AG10803 (cell line): ENCODE results near the gene C19orf73.

Experiments used
- DNase-seq: peaks from one replicate; pipeline ENCODE4 v3.0.0; 2010; ENCODE audit warnings: low read depth
- H3K4me3 ChIP-seq: 2 replicates; pipeline ENCODE4 v1.5.1; 2011; ENCODE audit warnings: mild to moderate bottlenecking, low read length, control low read depth
- TF ChIP-seq, protein P1 (sequence below): conservative IDR thresholded peaks from 2 replicates; pipeline ENCODE4 v1.5.1; 2011; ENCODE audit warnings: mild to moderate bottlenecking, low read length, control low read depth, inconsistent platforms

The C19orf73 gene

DNA sequence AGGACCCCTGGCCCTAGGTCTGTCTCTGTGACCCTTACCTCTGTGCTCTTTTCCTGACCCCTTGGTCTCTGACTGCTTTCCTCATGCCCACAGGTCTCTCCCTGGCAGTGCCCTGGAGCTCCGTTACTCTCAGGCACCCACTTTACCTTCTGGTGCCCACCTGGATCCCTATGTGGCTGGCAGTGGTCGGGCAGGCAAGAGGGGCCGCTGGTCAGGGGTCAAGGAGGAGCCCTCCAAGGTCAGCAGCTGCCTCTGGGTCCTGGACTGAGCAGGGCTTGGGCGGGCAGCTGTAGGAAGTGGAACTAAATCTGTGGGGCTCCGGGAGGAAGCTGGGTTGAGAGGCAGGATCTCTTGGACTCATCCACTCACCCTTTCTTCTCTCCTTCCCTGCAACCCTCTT lies 16.7 kb upstream of the C19orf73 start:
- TF ChIP-seq, protein P1, sequence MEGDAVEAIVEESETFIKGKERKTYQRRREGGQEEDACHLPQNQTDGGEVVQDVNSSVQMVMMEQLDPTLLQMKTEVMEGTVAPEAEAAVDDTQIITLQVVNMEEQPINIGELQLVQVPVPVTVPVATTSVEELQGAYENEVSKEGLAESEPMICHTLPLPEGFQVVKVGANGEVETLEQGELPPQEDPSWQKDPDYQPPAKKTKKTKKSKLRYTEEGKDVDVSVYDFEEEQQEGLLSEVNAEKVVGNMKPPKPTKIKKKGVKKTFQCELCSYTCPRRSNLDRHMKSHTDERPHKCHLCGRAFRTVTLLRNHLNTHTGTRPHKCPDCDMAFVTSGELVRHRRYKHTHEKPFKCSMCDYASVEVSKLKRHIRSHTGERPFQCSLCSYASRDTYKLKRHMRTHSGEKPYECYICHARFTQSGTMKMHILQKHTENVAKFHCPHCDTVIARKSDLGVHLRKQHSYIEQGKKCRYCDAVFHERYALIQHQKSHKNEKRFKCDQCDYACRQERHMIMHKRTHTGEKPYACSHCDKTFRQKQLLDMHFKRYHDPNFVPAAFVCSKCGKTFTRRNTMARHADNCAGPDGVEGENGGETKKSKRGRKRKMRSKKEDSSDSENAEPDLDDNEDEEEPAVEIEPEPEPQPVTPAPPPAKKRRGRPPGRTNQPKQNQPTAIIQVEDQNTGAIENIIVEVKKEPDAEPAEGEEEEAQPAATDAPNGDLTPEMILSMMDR, result no peak
- no peak overlapping the region for H3K4me3 ChIP-seq
- DNase-seq, result no peak

DNA sequence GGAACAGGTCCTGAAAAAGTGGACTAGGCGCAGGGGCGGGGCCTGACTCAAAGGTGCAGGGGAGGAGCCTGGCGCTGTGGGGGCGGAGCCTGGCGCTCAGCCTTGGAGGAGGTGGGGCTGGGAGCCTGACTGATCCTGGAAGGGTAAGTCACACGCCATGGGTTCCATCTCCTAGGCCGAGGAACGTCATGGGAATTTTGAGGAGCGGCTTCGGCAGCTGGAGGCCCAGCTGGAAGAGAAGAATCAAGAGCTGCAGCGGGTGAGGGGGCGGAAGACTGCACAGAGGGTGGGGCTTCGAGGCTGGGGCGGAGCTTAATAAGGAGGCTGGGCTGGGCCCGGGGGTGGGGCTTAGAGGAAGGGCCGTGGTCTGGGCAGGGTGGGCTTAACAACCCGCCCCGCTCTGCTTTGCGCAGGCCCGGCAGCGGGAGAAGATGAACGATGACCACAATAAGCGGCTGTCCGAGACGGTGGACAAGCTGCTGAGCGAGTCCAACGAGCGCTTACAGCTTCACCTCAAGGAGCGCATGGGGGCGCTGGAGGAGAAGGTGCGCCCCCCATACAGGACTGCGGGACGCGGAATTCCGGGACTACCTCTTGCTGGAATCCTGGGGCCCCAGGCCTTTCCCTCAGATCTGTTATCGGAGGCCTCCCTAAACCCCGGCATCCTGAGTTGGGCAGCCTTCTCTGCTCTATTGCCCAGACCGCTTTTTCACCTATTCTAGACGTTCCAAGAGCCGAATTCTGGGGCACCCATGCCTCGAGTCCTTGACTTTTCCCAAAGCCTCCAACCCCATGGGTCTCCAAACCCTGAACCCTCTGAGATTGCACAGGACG lies 14.9 kb upstream of the C19orf73 start:
- DNase-seq, result peak; percentile 40
- TF ChIP-seq, protein P1, result no peak
- H3K4me3 ChIP-seq, result peak overlapping the region; percentile 15; the same call in 1 of the 2 replicates

DNA sequence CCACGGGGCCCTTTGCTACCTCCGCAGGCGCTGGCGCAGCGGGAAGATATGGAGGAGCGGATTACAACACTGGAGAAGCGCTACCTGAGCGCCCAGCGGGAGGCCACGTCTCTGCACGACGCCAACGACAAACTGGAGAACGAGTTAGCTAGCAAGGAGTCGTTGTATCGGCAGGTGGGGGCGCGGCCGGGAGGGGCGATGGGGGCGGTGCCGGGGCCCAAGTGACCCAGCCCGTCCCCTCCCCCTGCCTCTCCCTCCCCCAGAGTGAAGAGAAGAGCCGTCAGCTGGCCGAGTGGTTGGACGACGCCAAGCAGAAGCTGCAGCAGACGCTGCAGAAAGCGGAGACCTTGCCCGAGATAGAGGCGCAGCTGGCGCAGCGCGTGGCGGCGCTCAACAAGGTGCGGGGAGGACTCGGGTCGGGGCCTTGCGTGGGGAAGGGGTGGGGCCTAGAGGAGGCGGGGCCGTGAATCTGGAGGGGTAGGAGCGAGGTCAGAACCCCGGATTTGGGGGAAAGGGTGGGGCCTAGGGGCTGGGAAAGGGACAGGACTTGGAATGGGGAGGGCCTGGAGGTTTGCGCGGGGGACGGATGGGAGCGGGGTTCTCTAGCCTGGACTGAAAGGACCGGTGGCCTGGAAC lies 14.1 kb upstream of the C19orf73 start:
- no peak for DNase-seq
- TF ChIP-seq, protein P1, result no peak
- H3K4me3 ChIP-seq, result no peak overlapping the region

DNA sequence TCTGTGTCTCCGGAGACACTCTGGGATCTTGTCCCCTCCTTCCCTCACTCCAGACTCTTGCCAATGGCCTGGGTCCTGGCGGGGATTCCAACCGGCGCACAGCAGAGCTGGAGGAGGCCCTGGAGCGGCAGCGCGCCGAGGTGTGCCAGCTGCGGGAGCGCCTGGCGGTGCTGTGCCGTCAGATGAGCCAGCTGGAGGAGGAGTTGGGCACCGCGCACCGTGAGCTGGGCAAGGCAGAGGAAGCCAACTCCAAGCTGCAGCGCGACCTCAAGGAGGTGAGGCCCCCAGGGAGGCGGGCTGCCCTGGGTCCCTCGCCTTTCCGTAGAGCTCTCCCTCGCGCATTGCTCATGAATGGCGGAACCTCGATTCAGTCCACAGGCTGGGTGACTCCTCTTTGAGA lies 11.4 kb upstream of the C19orf73 start:
- DNase-seq, result no peak
- H3K4me3 ChIP-seq, result no peak overlapping the region
- TF ChIP-seq, protein P1, result no peak

DNA sequence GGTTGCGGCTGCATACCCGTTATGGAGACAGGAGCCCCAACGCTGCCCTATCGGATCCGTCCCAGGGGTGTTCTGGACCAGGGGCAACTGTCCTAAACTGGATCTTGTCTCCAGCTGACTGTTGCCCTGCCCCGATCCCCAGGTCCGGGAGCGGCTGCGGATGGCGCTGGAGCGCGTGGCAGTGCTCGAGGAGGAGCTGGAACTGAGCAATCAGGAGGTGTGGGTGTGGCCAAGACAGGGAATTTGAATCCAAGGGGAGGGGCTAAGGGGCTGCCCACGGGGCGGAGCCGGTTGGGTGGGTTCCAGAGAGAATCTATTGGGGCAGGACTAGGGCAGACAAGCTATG lies 10.3 kb upstream of the C19orf73 start:
- no peak for DNase-seq
- TF ChIP-seq, protein P1, result no peak
- H3K4me3 ChIP-seq, result no peak overlapping the region

DNA sequence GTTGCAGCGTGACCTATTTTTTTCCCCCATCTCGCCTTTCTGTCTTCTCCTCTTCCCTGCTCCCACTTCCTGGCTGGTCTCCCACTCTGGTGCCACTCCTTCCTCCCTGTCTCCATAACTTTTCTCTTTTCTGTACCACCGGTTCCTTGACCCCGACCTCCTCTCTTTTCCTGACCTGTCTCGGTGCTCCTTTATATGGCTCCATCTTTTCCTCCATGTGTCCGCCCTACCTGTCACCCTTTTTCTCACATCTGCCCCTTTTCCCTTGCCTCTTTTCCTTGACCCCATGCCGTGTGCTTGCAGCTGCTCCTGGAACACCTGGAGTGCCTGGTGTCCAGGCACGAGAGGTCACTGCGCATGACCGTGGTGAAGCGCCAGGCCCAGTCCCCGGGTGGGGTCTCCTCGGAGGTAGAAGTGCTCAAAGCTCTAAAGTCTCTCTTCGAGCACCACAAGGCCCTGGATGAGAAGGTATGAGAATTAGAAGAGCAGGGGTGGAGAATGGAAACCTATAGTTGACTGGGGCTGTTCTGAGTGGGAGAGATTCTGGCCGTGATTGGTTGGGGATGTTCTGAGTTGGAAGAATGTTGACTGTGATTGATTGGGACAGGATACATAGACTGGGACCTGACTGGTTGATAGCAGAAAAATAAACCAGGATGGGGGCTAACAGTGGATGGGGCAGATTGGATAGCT lies 9.7 kb upstream of the C19orf73 start:
- no peak overlapping the region for H3K4me3 ChIP-seq
- TF ChIP-seq, protein P1, result no peak
- no peak for DNase-seq
